ENCODE data around the gene GRAP2.

DNA sequence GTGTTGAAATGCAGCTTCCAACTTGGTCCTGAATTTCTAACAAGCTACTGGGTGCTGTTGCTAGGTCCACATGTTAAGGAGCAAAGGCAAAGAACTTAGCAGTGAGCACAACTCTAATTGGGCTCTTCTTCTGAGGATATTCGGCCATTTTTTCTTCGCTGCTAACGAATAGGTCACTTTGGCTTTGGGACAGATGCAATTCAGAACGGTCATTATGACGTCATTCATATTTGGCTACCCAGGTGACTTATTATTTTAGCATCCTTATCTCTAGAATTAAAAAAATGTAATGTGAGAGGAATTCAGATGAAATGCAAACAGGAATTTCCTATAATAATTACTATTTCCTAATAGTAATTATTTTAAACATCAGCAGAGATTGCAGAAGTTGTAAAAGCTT lies 73.2 kb downstream of the GRAP2 start:
- TF ChIP-seq, protein P1, sequence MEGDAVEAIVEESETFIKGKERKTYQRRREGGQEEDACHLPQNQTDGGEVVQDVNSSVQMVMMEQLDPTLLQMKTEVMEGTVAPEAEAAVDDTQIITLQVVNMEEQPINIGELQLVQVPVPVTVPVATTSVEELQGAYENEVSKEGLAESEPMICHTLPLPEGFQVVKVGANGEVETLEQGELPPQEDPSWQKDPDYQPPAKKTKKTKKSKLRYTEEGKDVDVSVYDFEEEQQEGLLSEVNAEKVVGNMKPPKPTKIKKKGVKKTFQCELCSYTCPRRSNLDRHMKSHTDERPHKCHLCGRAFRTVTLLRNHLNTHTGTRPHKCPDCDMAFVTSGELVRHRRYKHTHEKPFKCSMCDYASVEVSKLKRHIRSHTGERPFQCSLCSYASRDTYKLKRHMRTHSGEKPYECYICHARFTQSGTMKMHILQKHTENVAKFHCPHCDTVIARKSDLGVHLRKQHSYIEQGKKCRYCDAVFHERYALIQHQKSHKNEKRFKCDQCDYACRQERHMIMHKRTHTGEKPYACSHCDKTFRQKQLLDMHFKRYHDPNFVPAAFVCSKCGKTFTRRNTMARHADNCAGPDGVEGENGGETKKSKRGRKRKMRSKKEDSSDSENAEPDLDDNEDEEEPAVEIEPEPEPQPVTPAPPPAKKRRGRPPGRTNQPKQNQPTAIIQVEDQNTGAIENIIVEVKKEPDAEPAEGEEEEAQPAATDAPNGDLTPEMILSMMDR (IDR thresholded peaks at IDR 0.05): no peak
- no peak for TF ChIP-seq EZH2 (IDR thresholded peaks at IDR 0.05; ENCODE audit: borderline replicate concordance, insufficient read depth, low read depth, low read length, poor library complexity, severe bottlenecking)
